HCT116 (cell line): Measurements from ENCODE around the gene GDF10.

Experiments used
- CTCF ChIP-seq, 3 experiments: fragments of 200-600 bp in 1 of 3; sonication (generic) in 1 of 3; IDR thresholded peaks in 2 of 3; conservative IDR thresholded peaks in 1 of 3; 2 replicates each; pipeline ENCODE4 v1.5.1; 2012 to 2017; ENCODE audit warnings: low read depth in 2 of 3, low read length in 2 of 3, antibody characterized with exemption in 1 of 3, borderline replicate concordance in 1 of 3, control low read depth in 1 of 3, mild to moderate bottlenecking in 1 of 3, mixed read lengths in 1 of 3, mixed run types in 1 of 3, moderate library complexity in 1 of 3; ENCODE audit not compliant: insufficient read depth in 1 of 3
- EZH2phosphoT487 ChIP-seq: fragments of 200-600 bp; IDR thresholded peaks from 2 replicates; pipeline ENCODE4 v1.6.1; 2018; ENCODE audit warnings: antibody characterized with exemption, borderline replicate concordance
- POLR2A ChIP-seq: IDR thresholded peaks from 2 replicates; pipeline ENCODE4 v1.7.0; 2011; ENCODE audit warnings: borderline replicate concordance; ENCODE audit not compliant: insufficient read depth, insufficient read length; ENCODE audit errors: extremely low read depth
- TCF7L2 ChIP-seq: IDR thresholded peaks from 2 replicates; pipeline ENCODE4 v1.7.0; 2011; ENCODE audit warnings: borderline replicate concordance, inconsistent platforms; ENCODE audit not compliant: insufficient read depth, insufficient read length; ENCODE audit errors: extremely low read depth
- ZNF274 ChIP-seq: fragments of 200-500 bp; sonication (Bioruptor generic); IDR thresholded peaks from 2 replicates; pipeline ENCODE4 v1.6.1; 2014; ENCODE audit warnings: mild to moderate bottlenecking, low read depth, low read length, inconsistent platforms

GRCh38 chr10:47294501-47294900 is 5.5 kb upstream of the GDF10 start:
- TF ChIP-seq CTCF (IDR thresholded peaks at IDR 0.05 in 2 of 3, conservative IDR thresholded peaks at IDR 0.05 in 1 of 3; ENCODE audit: borderline replicate concordance in 1 of 3, insufficient read depth in 1 of 3, low read depth in 2 of 3, low read length in 2 of 3) (no peak), POLR2A (no peak), EZH2phosphoT487 (no peak), TCF7L2 (no peak), ZNF274 (no peak)
